GM12891 (cell line): ENCODE measurements around the gene PTPRU.

Experiments
- POLR2A ChIP-seq: IDR thresholded peaks from 2 replicates; pipeline ENCODE4 v1.6.1; 2011; ENCODE audit warnings: low read depth, low read length, control low read depth
- POLR2AphosphoS5 ChIP-seq: IDR thresholded peaks from 2 replicates; pipeline ENCODE4 v1.6.1; 2011; ENCODE audit warnings: low read depth, low read length, control low read depth
- POU2F2 ChIP-seq: IDR thresholded peaks from 2 replicates; pipeline ENCODE4 v1.6.1; 2011; ENCODE audit warnings: low read depth, mild to moderate bottlenecking, control low read depth, low read length, moderate library complexity
- SPI1 ChIP-seq: IDR thresholded peaks from 2 replicates; pipeline ENCODE4 v1.6.1; 2011; ENCODE audit warnings: low read depth, low read length, control low read depth
- TAF1 ChIP-seq: IDR thresholded peaks from 2 replicates; pipeline ENCODE4 v1.6.1; 2011; ENCODE audit warnings: low read depth, low read length, control low read depth

- TF ChIP-seq POLR2A, result no peak
- TF ChIP-seq POLR2AphosphoS5, result no peak
- no peak for TF ChIP-seq SPI1
- TF ChIP-seq TAF1, result no peak
- no peak for TF ChIP-seq POU2F2
Observed at GRCh38 chr1:29319300-29320110, 83.2 kb downstream of the PTPRU start.
